Measurements from ENCODE around the gene FARS2.

DNA sequence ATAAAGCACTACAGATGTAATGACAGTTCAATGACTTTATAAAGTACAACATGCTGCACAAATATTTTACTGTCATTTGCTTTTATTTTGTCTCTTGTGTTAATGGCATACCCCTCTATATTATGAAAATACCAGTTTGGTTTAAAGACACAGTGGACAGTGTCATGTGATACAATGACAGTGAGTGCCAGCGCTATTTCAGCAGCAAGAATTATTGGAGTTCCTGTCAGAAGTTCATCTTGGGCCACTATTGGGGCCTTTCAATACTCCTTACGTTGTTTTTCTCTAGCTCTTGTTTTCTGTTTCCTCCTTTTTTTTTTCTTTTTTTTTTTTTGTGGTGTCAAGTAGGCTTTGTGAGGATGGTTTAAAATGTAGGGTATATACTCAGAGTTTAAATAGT, 232.5 kb downstream of the FARS2 start:
- TF ChIP-seq, protein P1, sequence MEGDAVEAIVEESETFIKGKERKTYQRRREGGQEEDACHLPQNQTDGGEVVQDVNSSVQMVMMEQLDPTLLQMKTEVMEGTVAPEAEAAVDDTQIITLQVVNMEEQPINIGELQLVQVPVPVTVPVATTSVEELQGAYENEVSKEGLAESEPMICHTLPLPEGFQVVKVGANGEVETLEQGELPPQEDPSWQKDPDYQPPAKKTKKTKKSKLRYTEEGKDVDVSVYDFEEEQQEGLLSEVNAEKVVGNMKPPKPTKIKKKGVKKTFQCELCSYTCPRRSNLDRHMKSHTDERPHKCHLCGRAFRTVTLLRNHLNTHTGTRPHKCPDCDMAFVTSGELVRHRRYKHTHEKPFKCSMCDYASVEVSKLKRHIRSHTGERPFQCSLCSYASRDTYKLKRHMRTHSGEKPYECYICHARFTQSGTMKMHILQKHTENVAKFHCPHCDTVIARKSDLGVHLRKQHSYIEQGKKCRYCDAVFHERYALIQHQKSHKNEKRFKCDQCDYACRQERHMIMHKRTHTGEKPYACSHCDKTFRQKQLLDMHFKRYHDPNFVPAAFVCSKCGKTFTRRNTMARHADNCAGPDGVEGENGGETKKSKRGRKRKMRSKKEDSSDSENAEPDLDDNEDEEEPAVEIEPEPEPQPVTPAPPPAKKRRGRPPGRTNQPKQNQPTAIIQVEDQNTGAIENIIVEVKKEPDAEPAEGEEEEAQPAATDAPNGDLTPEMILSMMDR (conservative IDR thresholded peaks at IDR 0.05 in 1 of 2, IDR thresholded peaks at IDR 0.05 in 1 of 2; ENCODE audit: low read depth in 1 of 2, low read length in 2 of 2) = no peak
- no peak for TF ChIP-seq EZH2 (IDR thresholded peaks at IDR 0.05; ENCODE audit: low read length, missing control alignments)

Measured in fibroblast of lung (primary cell).